A673 (cell line): ENCODE measurements around the gene IFRD2. TPM values are rescaled to one million over a fixed set of nuclear protein-coding genes. Genes with fewer than 3 reads are reported as not detected.
A peak's percentile ranks its signal among the peaks of the same experiment; 100 is the strongest.

Experiments
- BruUV-seq: library from RNA; stranded (reverse); fragments of 400-500 nt; replicated peaks from 2 replicates; lab custom pipeline; 2021; lab: Mats Ljungman, UMichigan
- CTCF ChIA-PET: fragments of 300-600 bp; sonication (Branson Sonifier 250); formaldehyde crosslinking; loops from one replicate; lab custom pipeline; 2022; ENCODE audit warnings: antibody characterized with exemption; lab: Charles Lee
- POLR2A ChIA-PET: fragments of 300-600 bp; sonication (Branson Sonifier 250); formaldehyde crosslinking; loops from one replicate; lab custom pipeline; 2022; ENCODE audit warnings: antibody characterized with exemption; ENCODE audit not compliant: low non-redundant PET; lab: Charles Lee
- DNase-seq: peaks from one replicate; pipeline ENCODE4 v3.0.0-alpha.2; 2015; ENCODE audit warnings: low spot score
- H3K27ac ChIP-seq: fragments of 200-600 bp; sonication (generic); 2 replicates; pipeline ENCODE4 v1.5.1; 2016; ENCODE audit warnings: mixed run types, low read depth, mild to moderate bottlenecking, mixed read lengths, antibody characterized with exemption, low read length; ENCODE audit not compliant: poor library complexity, severe bottlenecking
- H3K27me3 ChIP-seq: fragments of 200-600 bp; sonication (generic); replicated peaks from 2 replicates; pipeline ENCODE4 v1.6.1; 2017; ENCODE audit warnings: mixed run types, low read depth, mild to moderate bottlenecking, mixed read lengths, antibody characterized with exemption, low read length; ENCODE audit not compliant: insufficient read depth, poor library complexity
- H3K36me3 ChIP-seq: fragments of 200-600 bp; sonication (generic); 2 replicates; pipeline ENCODE4 v1.6.1; 2016; ENCODE audit warnings: mixed run types, mild to moderate bottlenecking, mixed read lengths, antibody characterized with exemption, low read length; ENCODE audit not compliant: insufficient read depth, poor library complexity, severe bottlenecking
- H3K4me1 ChIP-seq: fragments of 200-600 bp; sonication (generic); 2 replicates; pipeline ENCODE4 v1.6.1; 2017; ENCODE audit warnings: mixed run types, mild to moderate bottlenecking, mixed read lengths, antibody characterized with exemption, low read length; ENCODE audit not compliant: insufficient read depth, poor library complexity, severe bottlenecking
- H3K4me3 ChIP-seq: fragments of 200-600 bp; sonication (generic); 2 replicates; pipeline ENCODE4 v1.5.1; 2016; ENCODE audit warnings: low read depth, mixed run types, mild to moderate bottlenecking, mixed read lengths, low read length; ENCODE audit not compliant: poor library complexity, severe bottlenecking
- H3K9me3 ChIP-seq: fragments of 200-600 bp; sonication (generic); 2 replicates; pipeline ENCODE4 v1.6.1; 2016; ENCODE audit warnings: mixed run types, low read depth, mild to moderate bottlenecking, mixed read lengths, antibody characterized with exemption, low read length; ENCODE audit not compliant: poor library complexity, severe bottlenecking
- EZH2 ChIP-seq: fragments of 200-600 bp; sonication (generic); IDR thresholded peaks from 2 replicates; pipeline ENCODE4 v1.6.1; 2017; ENCODE audit warnings: borderline replicate concordance, low read depth, mild to moderate bottlenecking, mixed read lengths, antibody characterized with exemption, low read length; ENCODE audit not compliant: poor library complexity, severe bottlenecking
- intact Hi-C: fragments of 100-400 bp; cut with micrococcal nuclease; formaldehyde crosslinking; loops from one replicate; pipeline ENCODE4 v1.10.0; 2022; ENCODE audit not compliant: unreplicated experiment
- total RNA-seq: library from RNA; stranded (reverse); gene quantifications from 2 replicates; pipeline ENCODE4 v1.2.3, GENCODE V29; 2021
- TF ChIP-seq, protein P1 (sequence below): fragments of 300-800, 200-600 bp; sonication (generic); conservative IDR thresholded peaks from 2 replicates; pipeline ENCODE4 v1.5.1; 2017; ENCODE audit warnings: low read depth, mild to moderate bottlenecking, antibody characterized with exemption, low read length, moderate library complexity, mixed read lengths

IFRD2 gene
- total RNA-seq, 1 experiment from 2014 or later: 77.4 TPM

DNA sequence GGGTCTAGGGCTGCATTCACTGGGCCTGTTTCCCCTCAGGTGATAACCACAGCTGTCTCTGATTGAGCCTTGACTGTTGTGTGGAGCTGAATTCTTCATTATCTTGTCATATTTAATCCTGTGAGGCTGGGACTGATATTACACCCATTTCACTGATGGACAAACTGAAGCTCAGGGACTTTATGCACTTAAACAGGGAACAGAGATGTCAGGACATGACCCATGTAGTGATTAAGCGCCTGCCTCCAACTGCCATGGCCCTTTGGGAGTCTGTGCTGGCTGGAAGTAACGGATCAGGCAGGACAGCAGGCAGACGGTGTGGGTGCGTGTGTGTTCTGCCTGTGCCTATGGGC lies 48.7 kb downstream of the IFRD2 start:
- H3K4me1 ChIP-seq: peaks cover 23% of the 10 kb centered on the region
- H3K9me3 ChIP-seq: no peaks in the 10 kb centered on the region
- H3K36me3 ChIP-seq: no peaks in the 10 kb centered on the region
- no TSS peak for BruUV-seq
- no peaks in the 10 kb centered on the region for H3K27me3 ChIP-seq
- no peak for TF ChIP-seq EZH2
- TF ChIP-seq, protein P1, sequence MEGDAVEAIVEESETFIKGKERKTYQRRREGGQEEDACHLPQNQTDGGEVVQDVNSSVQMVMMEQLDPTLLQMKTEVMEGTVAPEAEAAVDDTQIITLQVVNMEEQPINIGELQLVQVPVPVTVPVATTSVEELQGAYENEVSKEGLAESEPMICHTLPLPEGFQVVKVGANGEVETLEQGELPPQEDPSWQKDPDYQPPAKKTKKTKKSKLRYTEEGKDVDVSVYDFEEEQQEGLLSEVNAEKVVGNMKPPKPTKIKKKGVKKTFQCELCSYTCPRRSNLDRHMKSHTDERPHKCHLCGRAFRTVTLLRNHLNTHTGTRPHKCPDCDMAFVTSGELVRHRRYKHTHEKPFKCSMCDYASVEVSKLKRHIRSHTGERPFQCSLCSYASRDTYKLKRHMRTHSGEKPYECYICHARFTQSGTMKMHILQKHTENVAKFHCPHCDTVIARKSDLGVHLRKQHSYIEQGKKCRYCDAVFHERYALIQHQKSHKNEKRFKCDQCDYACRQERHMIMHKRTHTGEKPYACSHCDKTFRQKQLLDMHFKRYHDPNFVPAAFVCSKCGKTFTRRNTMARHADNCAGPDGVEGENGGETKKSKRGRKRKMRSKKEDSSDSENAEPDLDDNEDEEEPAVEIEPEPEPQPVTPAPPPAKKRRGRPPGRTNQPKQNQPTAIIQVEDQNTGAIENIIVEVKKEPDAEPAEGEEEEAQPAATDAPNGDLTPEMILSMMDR: no peak
- intact Hi-C loops: no loop called here
- DNase-seq: no peak
- H3K27ac ChIP-seq: no peak overlapping the region
- ChIA-PET CTCF (no interaction called here), POLR2A (interaction anchor here (0.5 kb wide), 1 partner anchor 1142 kb away, joined by 3 read pairs; the partner anchor contains the start of gene MANF)
- H3K4me3 ChIP-seq: no peak overlapping the region

- Histone ChIP-seq H3K27ac (peak overlapping the region; percentile 47), H3K36me3 (no peaks in the 10 kb centered on the region), H3K4me1 (peaks cover 23% of the 10 kb centered on the region), H3K27me3 (no peaks in the 10 kb centered on the region), H3K4me3 (no peak overlapping the region), H3K9me3 (no peaks in the 10 kb centered on the region)
- DNase-seq: no peak
- CTCF ChIA-PET: no interaction called here
- TF ChIP-seq, protein P1: no peak
- no peak for TF ChIP-seq EZH2
- intact Hi-C loops: no loop called here
- no TSS peak for BruUV-seq
- POLR2A ChIA-PET: interaction anchor here (0.5 kb wide), 1 partner anchor 1142 kb away, joined by 3 read pairs; the partner anchor contains the start of gene MANF
Observed at GRCh38 chr3:50242851-50243542, 49.2 kb downstream of the IFRD2 start.

DNA sequence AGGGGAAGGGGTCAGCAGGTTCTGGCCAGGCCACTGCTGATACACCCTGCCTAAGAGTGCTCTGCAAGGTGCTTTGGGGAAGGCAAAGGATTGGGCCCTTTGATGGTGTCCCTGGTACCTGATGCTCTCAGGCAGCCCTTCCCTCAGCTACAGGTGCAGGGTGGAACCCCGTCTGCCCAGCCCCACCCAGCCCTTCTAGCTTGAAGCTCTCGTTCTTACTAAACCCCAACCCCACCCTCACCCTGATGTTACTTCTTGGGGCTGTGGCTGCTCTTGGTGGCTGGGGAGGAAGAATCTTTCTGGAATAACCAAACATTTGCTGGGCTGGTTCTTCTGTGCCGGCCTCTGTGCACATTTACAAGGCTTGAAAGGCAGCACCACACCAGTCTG lies 49.9 kb downstream of the IFRD2 start:
- no TSS peak for BruUV-seq
- no peaks in the 10 kb centered on the region for H3K36me3 ChIP-seq
- peaks cover 23% of the 10 kb centered on the region for H3K4me1 ChIP-seq
- no peak for DNase-seq
- ChIA-PET POLR2A (no interaction called here), CTCF (no interaction called here)
- no peak for TF ChIP-seq EZH2
- TF ChIP-seq, protein P1: no peak
- no peak overlapping the region for H3K4me3 ChIP-seq
- H3K9me3 ChIP-seq: no peaks in the 10 kb centered on the region
- peak overlapping the region; percentile 47 for H3K27ac ChIP-seq
- intact Hi-C loops: no loop called here
- H3K27me3 ChIP-seq: no peaks in the 10 kb centered on the region
